GM18951 (cell line): ENCODE measurements around the gene PAX3.

Source experiments
- POLR2A ChIP-seq: IDR thresholded peaks from 4 replicates; pipeline ENCODE4 v1.6.1; 2011; ENCODE audit warnings: mild to moderate bottlenecking; ENCODE audit not compliant: insufficient read length, insufficient read depth; ENCODE audit errors: extremely low read depth
- in situ Hi-C: fragments of 300-500 bp; cut with MboI; formaldehyde crosslinking; loops from one replicate; pipeline ENCODE4 v1.12.0; 2022; ENCODE audit warnings: low sequenced_read_pairs, mixed read lengths, inconsistent platforms; ENCODE audit not compliant: unreplicated experiment

Gene PAX3

GRCh38 chr2:222299906-222300725 is 1.3 kb upstream of the PAX3 start:
- in situ Hi-C loops, result loop anchor here (10.0 kb wide), 1 partner anchor 245 kb away; no protein-coding TSS in a partner anchor
- TF ChIP-seq POLR2A, result no peak

DNA sequence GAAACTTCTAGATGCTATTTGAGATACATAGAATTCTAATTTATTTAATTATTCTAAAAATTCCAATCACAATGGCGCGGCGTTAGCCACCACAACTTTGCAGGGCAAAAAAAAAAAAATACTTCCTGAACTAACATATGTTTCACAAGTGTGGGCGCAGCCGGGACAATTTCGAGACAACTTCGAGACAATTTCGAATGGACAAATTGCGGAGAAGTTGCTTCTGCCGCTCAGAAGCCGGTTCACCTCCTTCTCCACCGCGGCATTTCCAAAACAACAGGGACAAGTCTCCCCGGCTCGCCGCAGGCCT is 842 bp downstream of the PAX3 start:
- TF ChIP-seq POLR2A, result no peak
- in situ Hi-C loops, result loop anchor here (10.0 kb wide), 1 partner anchor 243 kb away; no protein-coding TSS in a partner anchor

- TF ChIP-seq POLR2A, result no peak
- in situ Hi-C loops, result loop anchor here (10.0 kb wide), 1 partner anchor 243 kb away; no protein-coding TSS in a partner anchor
These were observed 1.2 kb downstream of the PAX3 start for GRCh38 chr2:222297600-222297935.

GRCh38 chr2:222296911-222297599 is 1.7 kb downstream of the PAX3 start:
- no peak for TF ChIP-seq POLR2A
- in situ Hi-C loops, result loop anchor here (10.0 kb wide), 1 partner anchor 242 kb away; no protein-coding TSS in a partner anchor

GRCh38 chr2:222296311-222296741 is 2.5 kb downstream of the PAX3 start:
- in situ Hi-C loops, result loop anchor here (10.0 kb wide), 1 partner anchor 242 kb away; no protein-coding TSS in a partner anchor
- no peak for TF ChIP-seq POLR2A

DNA sequence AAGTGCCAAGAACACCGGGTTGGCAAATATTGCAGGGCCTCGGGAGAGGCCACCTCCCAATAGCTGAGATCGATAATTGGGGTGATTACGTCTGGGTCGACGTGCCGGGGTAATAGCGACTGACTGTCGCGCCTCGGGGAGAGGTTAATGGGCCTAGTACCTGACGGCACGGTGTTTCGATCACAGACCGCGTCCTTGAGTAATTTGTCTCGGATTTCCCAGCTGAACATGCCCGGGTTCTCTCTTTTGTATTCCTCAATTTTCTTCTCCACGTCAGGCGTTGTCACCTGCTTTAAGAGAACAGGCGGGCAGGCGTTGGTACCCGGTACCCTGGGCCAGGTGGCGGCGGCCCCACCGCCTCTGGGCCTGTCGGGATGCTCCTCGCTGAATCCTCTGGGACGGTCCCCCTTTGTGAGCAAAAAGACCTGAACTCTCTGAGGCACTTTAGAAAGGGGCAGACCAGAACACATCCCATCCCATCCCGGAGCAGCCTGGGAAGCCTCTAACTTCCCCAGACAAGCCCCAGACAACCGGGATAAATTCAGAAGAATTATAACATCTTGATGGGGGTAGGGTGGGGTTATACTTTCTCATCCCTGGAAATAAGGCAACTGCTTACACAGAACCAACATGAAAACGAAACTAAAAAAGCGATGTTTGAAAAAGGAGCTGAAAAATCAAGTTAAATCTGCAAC is 3.3 kb downstream of the PAX3 start:
- TF ChIP-seq POLR2A, result no peak
- in situ Hi-C loops, result loop anchor here (10.0 kb wide), 1 partner anchor 241 kb away; no protein-coding TSS in a partner anchor

GRCh38 chr2:222294996-222295367 is 3.8 kb downstream of the PAX3 start:
- no peak for TF ChIP-seq POLR2A
- in situ Hi-C loops, result loop anchor here (10.0 kb wide), 1 partner anchor 240 kb away; no protein-coding TSS in a partner anchor

GRCh38 chr2:222293660-222294630 is 4.9 kb downstream of the PAX3 start:
- no peak for TF ChIP-seq POLR2A
- in situ Hi-C loops, result loop anchor here (10.0 kb wide), 1 partner anchor 239 kb away; no protein-coding TSS in a partner anchor

GRCh38 chr2:222292149-222293134 is 6.4 kb downstream of the PAX3 start:
- no peak for TF ChIP-seq POLR2A
- in situ Hi-C loops, result loop anchor here (10.0 kb wide), 1 partner anchor 238 kb away; no protein-coding TSS in a partner anchor

DNA sequence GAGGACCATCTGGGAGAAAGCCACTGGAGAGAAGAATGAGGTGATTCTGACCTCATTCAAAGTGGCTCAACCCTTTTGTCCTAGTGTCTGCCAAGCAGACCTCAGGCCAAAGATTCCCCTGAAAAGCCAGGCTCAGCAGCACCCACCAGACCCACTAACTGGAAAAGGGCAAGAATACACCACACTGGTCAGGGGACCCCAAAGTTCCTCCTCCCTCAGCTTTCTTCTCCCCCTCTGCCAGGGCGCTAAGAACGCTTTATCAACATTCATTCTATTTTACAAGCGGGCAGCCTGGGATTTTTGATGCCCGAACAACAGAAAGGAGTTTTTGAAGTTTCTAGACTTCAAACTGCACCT is 7.3 kb downstream of the PAX3 start:
- TF ChIP-seq POLR2A, result no peak
- in situ Hi-C loops, result loop anchor here (10.0 kb wide), 1 partner anchor 237 kb away; no protein-coding TSS in a partner anchor
